Stimulated activated CD8-positive, alpha-beta memory T cell treated with anti-CD3 and anti-CD28 coated beads, Interleukin-2, amount 100 ng/mL, for 48 hours (primary cell): ENCODE results near the gene CEP120.
"Not testable (repeated sequence)": the region's sequence is repeated elsewhere in the genome, so short reads cannot be mapped to it uniquely, and the experiment has no call there.

Experiments used
- DNase-seq, 2 donors: peaks; one replicate each; pipeline ENCODE4 v3.0.0-alpha.2; 2020; ENCODE audit warnings: low read depth in 2 of 2

CEP120 gene

DNA sequence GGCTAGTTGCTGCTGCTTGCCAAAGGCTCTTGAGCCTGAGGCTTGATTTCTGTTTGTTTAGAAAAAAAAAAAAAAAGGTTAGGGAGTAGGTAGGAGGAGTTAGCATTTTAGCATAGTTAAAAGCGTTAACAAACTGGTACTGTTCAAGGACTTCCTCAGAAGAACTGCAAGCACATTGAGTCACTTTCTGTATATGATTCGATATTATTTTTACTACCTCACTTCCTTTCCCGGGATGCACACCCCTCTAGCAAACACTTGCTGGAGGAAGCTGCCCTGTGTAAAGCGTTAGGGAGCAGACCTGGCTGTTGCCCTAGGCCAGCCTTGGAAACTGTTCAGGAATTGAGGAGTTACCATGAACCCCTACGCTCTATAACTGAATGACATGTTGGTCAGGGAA is 15.7 kb upstream of the CEP120 start:
- no peak for DNase-seq

- no peak for DNase-seq
Observed at GRCh38 chr5:123438244-123438643, 15.0 kb upstream of the CEP120 start.

DNA sequence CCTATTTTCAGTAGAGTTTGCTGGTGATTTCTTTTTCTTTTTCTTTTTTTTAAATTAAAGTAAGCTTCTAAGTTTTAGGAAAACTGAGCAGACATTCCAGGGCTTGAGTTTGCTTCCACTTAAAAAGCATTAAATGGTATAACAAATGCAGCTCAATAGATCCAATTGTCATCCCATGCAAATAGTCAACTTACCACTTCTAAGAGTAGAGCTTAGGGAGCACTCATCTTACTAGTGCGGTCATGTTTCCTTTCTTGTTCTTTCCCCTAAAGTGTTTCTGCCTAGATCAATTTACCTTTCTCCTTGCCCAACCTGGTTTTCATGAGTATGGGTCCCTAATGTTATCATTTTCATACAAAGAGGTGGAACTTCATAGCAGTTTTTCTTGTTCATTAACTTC is 13.0 kb upstream of the CEP120 start:
- DNase-seq: no peak

GRCh38 chr5:123434796-123435195 is 11.6 kb upstream of the CEP120 start:
- DNase-seq: no peak

- no peak for DNase-seq
Observed at GRCh38 chr5:123433596-123433995, 10.4 kb upstream of the CEP120 start.

- not testable (repeated sequence) for DNase-seq
Observed at GRCh38 chr5:123430441-123430840, 7.2 kb upstream of the CEP120 start.

GRCh38 chr5:123429993-123430392 is 6.8 kb upstream of the CEP120 start:
- DNase-seq: no peak

DNA sequence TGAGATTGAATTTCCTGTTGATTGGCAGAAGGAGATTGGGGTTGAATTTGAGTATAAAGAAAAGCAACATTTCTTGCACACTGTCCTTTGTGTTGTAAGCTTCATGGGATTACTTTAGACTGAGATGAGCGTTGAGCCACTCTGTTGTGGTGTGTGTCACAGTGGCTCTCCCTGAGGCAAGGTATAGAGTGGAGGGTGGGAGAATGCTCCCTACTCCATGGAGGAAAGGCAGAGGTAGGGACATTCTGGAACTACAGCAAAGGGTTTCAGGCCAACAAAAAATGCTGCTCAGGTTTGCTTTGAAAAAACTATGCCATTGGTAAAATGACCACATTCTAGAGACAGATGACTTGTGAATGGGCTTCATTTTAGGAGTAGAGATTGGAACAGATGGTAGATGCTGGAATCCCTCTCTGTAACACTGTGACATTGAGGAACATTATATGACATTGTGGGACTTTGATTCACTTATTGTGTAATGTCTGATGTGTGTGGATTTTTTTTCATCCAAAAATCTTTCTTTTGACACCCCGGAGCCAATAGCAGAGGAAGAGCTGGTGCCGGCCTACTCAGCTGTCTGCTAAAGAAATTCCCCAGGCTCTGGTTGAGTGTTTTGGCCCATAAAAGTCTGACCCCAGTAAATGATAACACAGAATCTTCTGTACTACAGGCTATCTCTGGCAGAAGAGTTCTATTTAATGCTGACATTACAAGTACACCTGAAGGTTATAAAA is 6.2 kb upstream of the CEP120 start:
- DNase-seq: no peak

DNA sequence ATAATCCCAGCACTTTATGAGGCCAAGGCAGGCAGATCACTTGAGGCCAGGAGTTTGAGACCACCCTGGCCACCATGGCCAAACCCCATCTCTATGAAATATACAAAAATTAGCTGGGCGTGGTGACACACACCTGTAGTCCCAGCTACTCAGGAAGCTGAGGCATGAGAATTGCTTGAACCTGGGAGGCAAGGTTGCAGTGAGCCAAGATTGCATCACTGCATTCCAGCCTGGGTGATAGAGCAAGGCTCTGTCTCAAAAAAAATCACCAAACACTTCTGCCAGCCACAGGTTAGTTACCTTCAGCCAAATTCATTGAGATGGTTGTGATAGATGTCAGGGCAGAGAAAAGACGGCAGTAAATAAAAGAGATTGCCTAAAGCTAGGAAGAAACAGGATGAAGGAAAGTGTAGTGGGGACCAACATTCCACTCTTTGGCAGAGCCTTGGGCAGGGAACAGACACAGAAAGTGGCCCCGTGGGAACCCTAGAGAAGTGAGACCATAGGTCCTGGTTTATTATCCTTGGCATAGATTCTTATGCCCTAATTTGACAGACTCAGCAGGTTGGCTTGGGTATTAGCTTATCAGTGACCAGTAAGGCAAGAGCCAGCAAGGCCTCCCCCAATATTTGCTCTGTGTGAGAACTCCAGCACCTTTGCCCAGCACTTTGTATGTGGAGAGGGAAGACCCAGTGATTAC is 5.5 kb upstream of the CEP120 start:
- DNase-seq: no peak

- no peak for DNase-seq
Observed at GRCh38 chr5:123427281-123427680, 4.1 kb upstream of the CEP120 start.

DNA sequence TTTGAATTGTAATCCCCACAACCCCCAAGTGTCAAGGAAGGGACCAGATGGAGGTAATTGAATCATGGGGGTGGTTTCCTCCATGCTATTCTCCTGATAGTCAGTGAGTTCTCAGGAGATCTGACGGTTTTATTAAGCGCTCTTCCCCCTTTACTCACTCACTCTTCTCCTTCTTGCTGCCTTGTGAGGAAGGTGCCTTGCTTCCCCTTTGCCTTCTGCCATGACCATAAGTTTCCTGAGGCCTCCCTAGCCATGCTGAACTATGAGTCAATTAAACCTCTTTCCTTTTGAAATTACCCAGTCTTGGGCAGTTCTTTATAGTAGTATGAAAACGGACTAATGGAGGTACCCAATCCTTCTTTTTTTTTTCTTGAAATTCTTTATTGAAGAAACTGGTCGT is 2.2 kb upstream of the CEP120 start:
- DNase-seq: no peak

- no peak for DNase-seq
Observed at GRCh38 chr5:123422433-123423277, 548 bp downstream of the CEP120 start.

DNA sequence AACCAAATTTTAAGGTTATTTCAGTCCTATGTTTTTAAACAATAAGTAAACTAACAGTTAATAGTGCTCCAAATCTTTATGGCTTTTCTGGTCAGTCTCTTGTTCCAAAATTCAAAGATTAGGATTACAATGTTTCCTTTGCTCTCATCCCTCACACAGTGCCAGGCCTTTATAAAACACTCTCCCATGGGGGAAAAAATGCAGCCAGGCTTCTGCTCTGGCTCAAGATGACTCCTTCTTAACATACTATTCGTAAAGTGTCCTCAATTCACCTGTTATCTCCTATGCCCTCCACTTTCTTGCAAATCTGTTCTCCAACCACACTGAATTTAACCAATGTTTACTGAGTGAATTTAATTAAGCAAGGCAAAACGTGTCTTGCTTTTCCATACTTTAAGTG is 1.4 kb downstream of the CEP120 start:
- DNase-seq: no peak

DNA sequence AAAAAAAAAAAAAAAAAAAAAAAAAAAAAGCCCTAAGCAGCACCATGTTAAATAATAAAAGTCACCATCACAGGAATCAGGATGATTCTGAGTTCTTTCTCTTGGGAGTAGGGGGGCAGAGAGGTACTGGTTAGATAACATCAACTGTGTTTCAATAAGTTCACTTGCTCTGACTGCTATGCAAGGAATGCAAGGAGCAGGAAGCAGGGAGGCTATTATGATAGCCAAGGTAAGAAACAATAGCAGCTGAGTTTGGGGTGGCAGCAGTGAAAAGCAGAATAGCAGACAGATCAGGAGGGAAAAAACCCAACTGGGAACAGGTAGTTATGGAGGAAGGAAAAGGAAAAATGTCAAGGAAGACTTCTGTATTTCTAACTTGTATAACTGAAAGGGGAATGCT is 8.2 kb downstream of the CEP120 start:
- no peak for DNase-seq

- DNase-seq: no peak
Observed at GRCh38 chr5:123412206-123412605, 11.0 kb downstream of the CEP120 start.

DNA sequence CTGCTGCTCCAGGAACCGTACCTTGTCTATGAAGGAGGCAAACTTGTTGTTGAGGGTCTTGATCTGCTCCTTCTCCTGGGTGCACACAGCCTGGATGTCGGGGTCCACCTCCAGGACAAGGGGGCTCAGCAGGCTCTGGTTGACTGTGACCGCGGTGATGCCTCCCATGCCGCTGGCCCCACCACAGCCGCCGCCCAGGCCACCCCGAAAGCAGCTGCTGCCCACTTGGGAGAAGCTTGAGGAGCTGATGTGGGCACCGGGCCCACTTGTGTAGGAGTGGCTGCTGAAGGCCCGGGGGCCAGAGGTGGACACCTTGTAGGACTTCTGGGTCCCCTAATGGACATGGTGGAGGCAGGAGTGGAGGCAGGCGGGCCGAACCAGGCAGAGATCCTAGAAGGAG is 21.2 kb downstream of the CEP120 start:
- DNase-seq: not testable (repeated sequence)

DNA sequence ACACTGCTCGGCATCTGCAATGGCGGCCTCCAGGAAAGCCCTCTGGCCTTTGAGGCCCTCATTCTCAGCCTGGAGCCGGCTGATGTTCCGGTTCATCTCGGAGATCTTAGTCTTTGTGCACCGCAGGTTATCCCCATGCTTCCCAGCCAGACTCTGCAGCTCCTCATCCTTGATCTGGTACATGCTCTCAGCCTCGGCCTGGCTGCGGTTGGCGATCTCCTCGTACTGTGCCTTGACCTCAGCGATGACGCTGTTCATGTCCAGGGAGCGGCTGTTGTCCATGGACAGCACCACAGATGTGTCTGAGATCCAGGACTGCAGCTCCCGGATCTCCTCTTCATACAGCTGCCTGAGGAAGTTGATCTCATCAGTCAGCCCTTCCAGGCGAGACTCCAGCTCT is 21.9 kb downstream of the CEP120 start:
- DNase-seq: no peak

DNA sequence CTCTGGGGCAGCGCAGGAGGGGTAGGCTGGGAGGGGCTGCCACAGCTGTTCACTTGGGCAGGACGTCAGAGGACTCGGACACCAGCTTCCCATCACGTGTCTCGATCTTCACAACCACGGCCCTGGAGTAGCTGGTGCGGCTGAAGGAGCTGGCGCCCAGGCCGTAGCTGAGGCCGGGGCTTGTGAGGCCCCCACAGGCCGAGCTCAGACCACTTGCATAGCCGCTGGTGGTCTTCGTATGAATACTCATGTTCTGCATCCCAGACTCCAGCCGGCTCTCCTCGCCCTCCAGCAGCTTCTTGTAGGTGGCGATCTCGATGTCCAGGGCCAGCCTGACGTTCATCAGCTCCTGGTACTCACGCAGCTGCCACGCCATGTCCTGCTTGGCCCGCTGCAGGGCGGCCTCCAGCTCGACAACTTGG is 22.3 kb downstream of the CEP120 start:
- DNase-seq: not testable (repeated sequence)

- no peak for DNase-seq
Observed at GRCh38 chr5:123398058-123398733, 25.0 kb downstream of the CEP120 start.

DNA sequence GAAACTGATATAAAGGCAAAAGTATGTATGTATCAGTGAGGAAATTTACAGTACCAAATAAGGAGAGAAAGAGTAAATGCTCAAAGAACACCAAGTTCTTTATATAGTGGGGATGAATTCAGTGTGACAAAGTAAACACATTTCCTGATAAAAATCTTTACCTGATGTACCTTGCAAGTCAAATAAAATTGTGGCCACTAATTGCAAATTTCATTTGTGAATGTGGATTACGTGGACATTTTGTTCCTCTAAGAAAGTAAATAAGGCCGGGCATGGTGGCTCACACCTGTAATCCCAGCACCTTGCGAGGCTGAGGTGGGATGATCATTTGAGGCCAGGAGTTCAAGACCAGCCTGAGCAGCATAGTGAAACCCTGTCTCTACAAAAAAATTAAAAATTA is 25.7 kb downstream of the CEP120 start:
- no peak for DNase-seq

DNA sequence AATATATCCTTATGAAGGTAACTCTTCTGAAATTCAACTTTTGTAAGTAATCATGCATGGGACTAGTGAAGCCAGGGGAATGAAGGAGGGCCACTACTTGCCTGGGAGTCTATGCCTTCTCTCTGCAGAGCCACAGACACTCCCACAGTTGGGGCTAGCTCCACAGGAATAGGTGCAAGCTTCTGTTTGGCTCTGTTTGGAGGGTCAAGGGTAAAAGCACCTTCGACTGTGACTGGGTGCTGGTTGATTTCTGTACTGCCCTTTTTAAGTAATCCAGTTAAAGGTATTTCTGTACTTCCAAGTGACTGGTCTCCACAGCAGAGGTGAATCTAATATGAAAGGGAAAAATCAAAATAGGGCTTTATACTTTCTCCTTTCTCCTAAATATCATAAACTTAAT is 32.2 kb downstream of the CEP120 start:
- DNase-seq: no peak

GRCh38 chr5:123389794-123390193 is 33.4 kb downstream of the CEP120 start:
- no peak for DNase-seq
